ENCODE data around the gene SVOP. TPM values are rescaled to one million over a fixed set of nuclear protein-coding genes. Genes with fewer than 3 reads are reported as not detected.

SVOP gene
- total RNA-seq, 1 donor from 2014 or later = not detected

DNA sequence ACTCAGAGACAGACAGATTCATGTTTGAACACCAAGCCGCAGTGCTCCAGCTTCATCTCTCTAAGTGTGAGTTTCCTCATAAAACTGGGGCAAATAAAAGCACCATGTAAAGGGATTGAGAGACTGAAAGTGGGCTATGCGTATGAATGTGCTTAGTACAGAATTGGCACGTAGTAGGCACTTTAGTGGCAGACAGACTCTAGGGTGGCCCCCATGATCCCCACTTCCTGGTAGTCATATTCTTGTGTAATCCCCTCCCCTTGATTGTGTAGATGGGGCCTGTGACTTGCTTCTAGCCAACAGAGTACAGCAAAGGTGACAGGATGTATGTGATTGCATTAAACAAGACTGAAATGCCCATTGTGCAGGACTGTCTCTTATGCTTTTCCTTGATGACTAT is 98.0 kb downstream of the SVOP start:
- Histone ChIP-seq H3K4me1 (ENCODE audit: insufficient read depth, low read length) (no peaks in the 10 kb centered on the region), H3K9ac (ENCODE audit: low read length) (no peak overlapping the region), H3K4me2 (ENCODE audit: low read length) (no peak overlapping the region), H3K27me3 (ENCODE audit: insufficient read depth, low read length) (peaks cover 7% of the 10 kb centered on the region), H3K9me3 (ENCODE audit: insufficient read depth, low read depth, low read length) (no peaks in the 10 kb centered on the region), H2AFZ (ENCODE audit: low read depth, low read length) (no peak overlapping the region), H3K4me3 (ENCODE audit: insufficient read depth, low read depth, low read length) (no peak overlapping the region), H3K79me2 (ENCODE audit: insufficient read depth, low read length) (no peaks in the 10 kb centered on the region), H3K27ac (ENCODE audit: low read depth, low read length) (no peak overlapping the region), H3K36me3 (ENCODE audit: insufficient read depth, low read length) (no peaks in the 10 kb centered on the region), H4K20me1 (ENCODE audit: insufficient read depth, low read length) (no peaks in the 10 kb centered on the region)
- no peak overlapping the region for H3K4me3 Mint-ChIP-seq (ENCODE audit: unreplicated experiment)
- peaks cover 19% of the 10 kb centered on the region for H3K9me3 Mint-ChIP-seq (ENCODE audit: unreplicated experiment)
- no peaks in the 10 kb centered on the region for H3K4me1 Mint-ChIP-seq (ENCODE audit: low read depth, unreplicated experiment)
- no peak for DNase-seq (ENCODE audit: low read depth)
- FAIRE-seq = no peak
- H3K27ac Mint-ChIP-seq (ENCODE audit: unreplicated experiment) = no peak overlapping the region
- no peak for TF ChIP-seq EZH2 (IDR thresholded peaks at IDR 0.05; ENCODE audit: insufficient read depth, low read length)
- TF ChIP-seq, protein P1, sequence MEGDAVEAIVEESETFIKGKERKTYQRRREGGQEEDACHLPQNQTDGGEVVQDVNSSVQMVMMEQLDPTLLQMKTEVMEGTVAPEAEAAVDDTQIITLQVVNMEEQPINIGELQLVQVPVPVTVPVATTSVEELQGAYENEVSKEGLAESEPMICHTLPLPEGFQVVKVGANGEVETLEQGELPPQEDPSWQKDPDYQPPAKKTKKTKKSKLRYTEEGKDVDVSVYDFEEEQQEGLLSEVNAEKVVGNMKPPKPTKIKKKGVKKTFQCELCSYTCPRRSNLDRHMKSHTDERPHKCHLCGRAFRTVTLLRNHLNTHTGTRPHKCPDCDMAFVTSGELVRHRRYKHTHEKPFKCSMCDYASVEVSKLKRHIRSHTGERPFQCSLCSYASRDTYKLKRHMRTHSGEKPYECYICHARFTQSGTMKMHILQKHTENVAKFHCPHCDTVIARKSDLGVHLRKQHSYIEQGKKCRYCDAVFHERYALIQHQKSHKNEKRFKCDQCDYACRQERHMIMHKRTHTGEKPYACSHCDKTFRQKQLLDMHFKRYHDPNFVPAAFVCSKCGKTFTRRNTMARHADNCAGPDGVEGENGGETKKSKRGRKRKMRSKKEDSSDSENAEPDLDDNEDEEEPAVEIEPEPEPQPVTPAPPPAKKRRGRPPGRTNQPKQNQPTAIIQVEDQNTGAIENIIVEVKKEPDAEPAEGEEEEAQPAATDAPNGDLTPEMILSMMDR (IDR thresholded peaks at IDR 0.05; ENCODE audit: insufficient read depth, low read depth, low read length) = no peak
- peaks cover 1% of the 10 kb centered on the region for H3K36me3 Mint-ChIP-seq (ENCODE audit: low read depth, unreplicated experiment)
- H3K27me3 Mint-ChIP-seq (ENCODE audit: low read depth, unreplicated experiment) = peaks cover 35% of the 10 kb centered on the region

DNA sequence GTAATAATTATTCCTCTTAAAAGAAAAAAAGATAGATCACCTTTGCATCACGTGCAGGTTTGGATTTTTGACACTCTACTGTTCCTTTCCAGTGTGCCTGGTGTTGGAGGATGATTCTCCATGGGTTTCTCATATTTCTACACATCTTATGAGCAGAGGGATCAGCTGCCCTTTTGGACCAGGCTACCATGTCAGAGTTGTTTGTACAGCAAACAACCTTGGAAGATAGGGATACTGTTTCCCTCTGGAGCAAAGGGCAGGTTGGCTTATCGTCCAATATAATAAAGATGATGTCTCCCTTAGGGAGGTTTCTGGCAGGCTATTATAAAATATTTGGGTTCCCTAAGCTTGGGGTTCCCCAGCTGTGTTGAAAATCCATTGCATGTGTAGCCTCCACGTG is 98.9 kb downstream of the SVOP start:
- Histone ChIP-seq H2AFZ (ENCODE audit: low read depth, low read length) (no peak overlapping the region), H3K27me3 (ENCODE audit: insufficient read depth, low read length) (peaks cover 7% of the 10 kb centered on the region), H3K4me3 (ENCODE audit: insufficient read depth, low read depth, low read length) (no peak overlapping the region), H3K4me2 (ENCODE audit: low read length) (no peak overlapping the region), H3K79me2 (ENCODE audit: insufficient read depth, low read length) (no peaks in the 10 kb centered on the region), H3K27ac (ENCODE audit: low read depth, low read length) (no peak overlapping the region), H3K9me3 (ENCODE audit: insufficient read depth, low read depth, low read length) (no peaks in the 10 kb centered on the region), H3K4me1 (ENCODE audit: insufficient read depth, low read length) (no peaks in the 10 kb centered on the region), H4K20me1 (ENCODE audit: insufficient read depth, low read length) (no peaks in the 10 kb centered on the region), H3K36me3 (ENCODE audit: insufficient read depth, low read length) (no peaks in the 10 kb centered on the region), H3K9ac (ENCODE audit: low read length) (no peak overlapping the region)
- DNase-seq (ENCODE audit: low read depth) (no peak), FAIRE-seq (no peak)
- Mint-ChIP-seq H3K27ac (ENCODE audit: unreplicated experiment) (no peak overlapping the region), H3K4me3 (ENCODE audit: unreplicated experiment) (no peak overlapping the region), H3K4me1 (ENCODE audit: low read depth, unreplicated experiment) (no peaks in the 10 kb centered on the region), H3K36me3 (ENCODE audit: low read depth, unreplicated experiment) (peaks cover 1% of the 10 kb centered on the region), H3K27me3 (ENCODE audit: low read depth, unreplicated experiment) (peaks cover 37% of the 10 kb centered on the region), H3K9me3 (ENCODE audit: unreplicated experiment) (peaks cover 19% of the 10 kb centered on the region)
- TF ChIP-seq, protein P1 (IDR thresholded peaks at IDR 0.05; ENCODE audit: insufficient read depth, low read depth, low read length) = no peak
- TF ChIP-seq EZH2 (IDR thresholded peaks at IDR 0.05; ENCODE audit: insufficient read depth, low read length) = no peak

DNA sequence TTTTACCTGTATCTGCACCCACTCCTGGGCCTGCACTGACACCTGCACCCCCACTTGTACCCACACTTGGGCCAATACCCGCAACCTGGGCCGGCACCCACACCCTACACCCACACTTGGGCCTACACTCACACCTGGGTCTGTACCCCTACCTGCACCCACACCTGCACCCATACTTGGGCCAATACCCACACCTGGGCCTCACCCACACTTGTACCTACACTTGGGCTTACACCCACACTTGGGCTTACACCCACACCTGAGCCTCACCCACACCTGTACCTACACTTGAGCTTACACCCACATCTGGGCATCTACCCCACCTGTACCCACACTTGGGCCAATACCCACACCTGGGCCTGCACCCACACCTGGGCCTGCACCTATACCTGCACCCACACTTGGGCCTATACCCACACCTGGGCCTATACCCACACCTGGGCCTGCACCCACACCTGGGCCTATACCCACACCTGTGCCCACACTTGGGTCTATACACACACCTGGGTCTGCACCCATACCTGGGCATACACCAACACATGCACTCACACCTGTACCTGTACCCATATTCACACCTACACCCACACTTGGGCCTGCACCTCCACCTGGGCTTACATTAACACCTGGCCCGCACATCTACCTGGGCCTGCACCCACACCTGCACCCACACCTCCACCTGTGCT is 101.8 kb downstream of the SVOP start:
- no peaks in the 10 kb centered on the region for H3K4me1 Mint-ChIP-seq (ENCODE audit: low read depth, unreplicated experiment)
- H3K27me3 Mint-ChIP-seq (ENCODE audit: low read depth, unreplicated experiment) = peaks cover 39% of the 10 kb centered on the region
- no peak for DNase-seq (ENCODE audit: low read depth)
- H2AFZ ChIP-seq (ENCODE audit: low read depth, low read length) = no peak overlapping the region
- H3K36me3 Mint-ChIP-seq (ENCODE audit: low read depth, unreplicated experiment) = no peaks in the 10 kb centered on the region
- H3K79me2 ChIP-seq (ENCODE audit: insufficient read depth, low read length) = no peaks in the 10 kb centered on the region
- TF ChIP-seq, protein P1 (IDR thresholded peaks at IDR 0.05; ENCODE audit: insufficient read depth, low read depth, low read length) = no peak
- no peak for TF ChIP-seq EZH2 (IDR thresholded peaks at IDR 0.05; ENCODE audit: insufficient read depth, low read length)
- H3K9ac ChIP-seq (ENCODE audit: low read length) = no peak overlapping the region
- no peak for FAIRE-seq
- H3K4me2 ChIP-seq (ENCODE audit: low read length) = no peak overlapping the region
- no peak overlapping the region for H3K27ac ChIP-seq (ENCODE audit: low read depth, low read length)
- H3K27ac Mint-ChIP-seq (ENCODE audit: unreplicated experiment) = no peak overlapping the region
- peaks cover 11% of the 10 kb centered on the region for H3K9me3 Mint-ChIP-seq (ENCODE audit: unreplicated experiment)
- H3K27me3 ChIP-seq (ENCODE audit: insufficient read depth, low read length) = peaks cover 7% of the 10 kb centered on the region
- no peaks in the 10 kb centered on the region for H3K4me1 ChIP-seq (ENCODE audit: insufficient read depth, low read length)
- no peak overlapping the region for H3K4me3 Mint-ChIP-seq (ENCODE audit: unreplicated experiment)
- H3K36me3 ChIP-seq (ENCODE audit: insufficient read depth, low read length) = no peaks in the 10 kb centered on the region
- no peaks in the 10 kb centered on the region for H4K20me1 ChIP-seq (ENCODE audit: insufficient read depth, low read length)
- no peak overlapping the region for H3K4me3 ChIP-seq (ENCODE audit: insufficient read depth, low read depth, low read length)
- H3K9me3 ChIP-seq (ENCODE audit: insufficient read depth, low read depth, low read length) = no peaks in the 10 kb centered on the region

Data from astrocyte (in vitro differentiated cells and primary cell).